ENCODE results near the gene UNG. TPM values are rescaled to one million over a fixed set of nuclear protein-coding genes. Genes with fewer than 3 reads are reported as not detected.

Gene UNG
- 31.6 and 34.1 TPM in 2 replicates for total RNA-seq

GRCh38 chr12:109097435-109098182 lies at the start of gene UNG:
Gene UNG (plus strand): TSS chr12:109097597. CDS start chr12:109097680, 83 bp downstream.

DNA sequence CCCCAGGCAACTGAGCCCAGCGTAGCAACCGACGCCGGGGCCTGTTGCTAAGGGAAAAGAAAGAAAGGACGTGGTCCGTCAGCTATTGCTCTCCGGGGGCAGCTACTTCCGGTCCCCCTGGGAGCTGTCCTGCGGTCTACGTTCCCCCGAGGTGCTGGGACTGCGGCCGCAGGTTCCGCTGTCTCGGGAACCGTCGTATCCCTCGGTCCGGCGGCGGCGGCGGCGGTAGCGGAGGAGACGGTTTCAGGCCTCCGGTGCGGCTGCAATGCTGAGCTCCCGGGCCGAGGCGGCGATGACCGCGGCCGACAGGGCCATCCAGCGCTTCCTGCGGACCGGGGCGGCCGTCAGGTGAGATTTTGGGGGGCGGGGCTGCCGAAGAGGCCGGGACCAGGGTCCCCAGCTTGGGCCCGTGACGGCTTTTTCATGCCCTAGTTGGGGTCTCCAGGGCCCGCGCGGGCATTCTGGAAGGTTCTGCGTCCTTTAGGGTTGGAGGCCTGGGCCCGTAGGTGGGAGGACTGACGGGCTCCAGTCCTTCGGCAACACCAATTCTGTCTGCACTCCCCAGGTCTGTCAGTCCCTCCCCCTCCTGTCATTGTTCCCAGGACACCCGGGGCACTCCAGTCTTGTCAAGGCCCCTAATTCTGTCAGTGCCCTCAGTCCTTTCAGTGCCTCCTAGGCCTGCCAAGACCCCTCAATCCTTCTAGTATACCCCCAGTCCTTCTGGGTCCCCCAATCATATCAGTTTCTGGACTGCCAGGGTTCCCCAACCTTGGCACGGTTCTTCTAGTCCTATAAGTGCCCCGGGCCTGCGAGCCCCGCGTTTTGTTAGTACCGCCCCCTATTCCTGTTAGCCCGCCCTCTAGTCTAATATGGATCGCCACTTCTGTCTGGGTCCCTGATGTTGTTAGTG lies 44.7 kb upstream of the UNG start, which contains the start of gene USP30:
Gene USP30, plus strand, starts transcription at position 163 of the 910 bp plus-strand sequence. Its CDS starts 103 bp downstream, at position 266.

DNA sequence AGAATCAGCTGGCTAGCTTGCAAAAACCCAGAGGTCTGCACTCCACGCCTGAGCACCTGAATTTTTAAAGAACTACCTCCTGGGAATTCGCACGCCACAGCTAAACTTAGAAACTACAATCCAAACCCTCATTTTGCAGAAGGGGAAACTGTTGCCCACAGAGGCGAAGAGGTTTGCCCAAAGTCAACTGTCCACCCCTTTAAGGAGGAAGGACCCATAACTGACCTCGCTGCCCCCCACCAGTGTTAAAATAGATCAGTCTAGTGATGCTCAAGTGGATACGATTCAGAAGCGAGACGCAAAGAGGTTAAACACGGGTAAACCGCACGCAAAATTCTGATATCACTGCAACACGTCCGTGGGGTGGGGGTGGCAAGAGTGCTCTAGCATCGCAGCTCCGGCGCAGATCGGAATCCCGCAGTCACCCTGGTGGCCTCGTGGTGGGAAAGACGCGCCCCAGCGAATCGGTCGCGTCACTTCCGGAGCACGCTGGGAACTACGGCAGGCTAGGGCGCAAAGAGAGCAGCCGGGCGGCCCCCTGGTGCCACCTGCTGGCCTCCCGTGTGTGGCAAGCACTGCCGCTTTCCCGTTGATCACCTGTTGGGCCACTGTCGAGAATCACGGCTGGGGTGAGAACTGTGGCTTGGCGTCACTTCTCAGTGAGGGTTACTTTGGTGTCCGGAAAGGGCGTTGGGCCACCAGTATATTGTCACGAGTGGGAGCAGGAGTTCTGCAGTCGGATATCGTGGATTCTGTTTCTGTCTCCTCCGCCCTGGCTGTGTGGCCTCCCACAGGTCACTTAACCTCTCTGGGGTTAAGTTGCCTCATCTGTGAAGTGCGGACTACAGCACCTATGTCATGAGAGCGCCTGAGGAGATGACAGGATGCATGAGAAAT lies 4.1 kb upstream of the UNG start, which contains the start of gene ALKBH2:
Gene ALKBH2, minus strand, starts transcription at position 451 of the 897 bp plus-strand sequence. CDS start 686 bp downstream, outside the sequence.

DNA sequence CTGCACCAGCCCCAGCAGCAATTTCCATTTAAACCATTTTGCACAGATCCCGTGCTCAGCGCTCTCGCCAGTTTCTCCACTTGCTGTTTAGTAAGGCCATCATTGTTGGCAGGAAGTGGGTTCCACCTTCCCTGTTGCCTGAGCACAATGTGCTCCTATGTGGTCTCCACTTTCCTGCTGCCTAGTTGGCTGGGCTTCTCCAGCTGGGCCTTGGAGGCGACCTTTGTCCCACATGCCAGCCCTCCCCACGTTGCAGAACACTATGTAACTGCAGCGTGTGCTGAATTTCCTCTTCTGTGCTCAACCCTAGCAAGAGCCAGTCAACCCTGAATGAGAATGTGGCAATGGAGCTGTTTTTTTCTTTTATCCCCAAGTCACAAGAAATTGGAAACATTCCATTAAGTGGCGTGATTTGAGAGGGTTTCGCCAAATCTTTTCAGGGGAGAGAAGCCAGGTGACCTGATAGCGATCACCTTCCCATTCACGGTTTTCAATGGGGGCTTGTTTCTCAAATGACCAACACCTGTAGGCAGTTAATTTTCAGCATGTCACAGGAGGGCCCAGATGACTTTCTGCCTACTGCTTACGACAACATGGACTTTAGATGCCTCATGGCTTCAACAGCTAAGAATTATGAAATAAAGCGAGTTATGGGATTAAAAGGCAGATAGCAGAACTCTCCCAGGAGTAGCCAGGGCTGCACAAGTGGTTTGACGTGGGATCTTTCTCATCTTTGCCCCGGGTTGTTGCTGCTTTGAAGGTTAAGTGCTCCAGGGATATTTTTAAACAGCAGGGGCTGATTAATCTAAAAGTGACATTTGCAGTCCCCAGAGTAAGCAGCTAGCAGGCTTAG lies 18.6 kb downstream of the UNG start, which contains the start of gene ACACB:
Gene ACACB, plus strand, starts transcription at position 830 of the 853 bp plus-strand sequence. CDS start 22,819 bp downstream, outside the sequence.

Other genes with a start within 250 kb of the UNG start
- gene SSH1, start 240.0 kb upstream of the UNG start, total RNA-seq = 14.5 and 20.5 TPM in 2 replicates
- not detected in 2 replicates for gene DAO, start 217.5 kb upstream of the UNG start, total RNA-seq
- gene SVOP, start 76.5 kb upstream of the UNG start, total RNA-seq = not detected in 2 replicates
- 4.3 and 8.0 TPM in 2 replicates for gene USP30, start 45.0 kb upstream of the UNG start, total RNA-seq
- 21.2 and 43.7 TPM in 2 replicates for gene ALKBH2, start 4.1 kb upstream of the UNG start, total RNA-seq
- 1.3 and 1.9 TPM in 2 replicates for gene ACACB, start 19.0 kb downstream of the UNG start, total RNA-seq
- not detected in 2 replicates for gene FOXN4, start 211.7 kb downstream of the UNG start, total RNA-seq